ENCODE measurements around the gene NAGA.

GRCh38 chr22:42086051-42086450 lies 15.4 kb upstream of the NAGA start:
- TF ChIP-seq, protein P1, sequence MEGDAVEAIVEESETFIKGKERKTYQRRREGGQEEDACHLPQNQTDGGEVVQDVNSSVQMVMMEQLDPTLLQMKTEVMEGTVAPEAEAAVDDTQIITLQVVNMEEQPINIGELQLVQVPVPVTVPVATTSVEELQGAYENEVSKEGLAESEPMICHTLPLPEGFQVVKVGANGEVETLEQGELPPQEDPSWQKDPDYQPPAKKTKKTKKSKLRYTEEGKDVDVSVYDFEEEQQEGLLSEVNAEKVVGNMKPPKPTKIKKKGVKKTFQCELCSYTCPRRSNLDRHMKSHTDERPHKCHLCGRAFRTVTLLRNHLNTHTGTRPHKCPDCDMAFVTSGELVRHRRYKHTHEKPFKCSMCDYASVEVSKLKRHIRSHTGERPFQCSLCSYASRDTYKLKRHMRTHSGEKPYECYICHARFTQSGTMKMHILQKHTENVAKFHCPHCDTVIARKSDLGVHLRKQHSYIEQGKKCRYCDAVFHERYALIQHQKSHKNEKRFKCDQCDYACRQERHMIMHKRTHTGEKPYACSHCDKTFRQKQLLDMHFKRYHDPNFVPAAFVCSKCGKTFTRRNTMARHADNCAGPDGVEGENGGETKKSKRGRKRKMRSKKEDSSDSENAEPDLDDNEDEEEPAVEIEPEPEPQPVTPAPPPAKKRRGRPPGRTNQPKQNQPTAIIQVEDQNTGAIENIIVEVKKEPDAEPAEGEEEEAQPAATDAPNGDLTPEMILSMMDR (conservative IDR thresholded peaks at IDR 0.05 in 1 of 2, IDR thresholded peaks at IDR 0.05 in 1 of 2; ENCODE audit: low read depth in 1 of 2, low read length in 2 of 2): no peak
- no peak for TF ChIP-seq EZH2 (IDR thresholded peaks at IDR 0.05; ENCODE audit: low read length, missing control alignments)
